PFSK-1 (cell line): ENCODE measurements around the gene DIPK1B.

Experiments used
- FOXP2 ChIP-seq: optimal IDR thresholded peaks from 2 replicates; pipeline ENCODE3; 2011; ENCODE audit warnings: borderline replicate concordance, control low read depth, inconsistent platforms; ENCODE audit not compliant: insufficient read depth; ENCODE audit errors: extremely low read length, extremely low read depth
- POLR2AphosphoS5 ChIP-seq: IDR thresholded peaks from 2 replicates; pipeline ENCODE4 v1.6.1; 2012; ENCODE audit warnings: low read depth, mild to moderate bottlenecking, control low read depth, low read length, moderate library complexity
- REST ChIP-seq, 2 experiments: IDR thresholded peaks; 2 replicates each; pipeline versions ENCODE4 v1.6.1 to v1.8.0; 2011 to 2012; ENCODE audit warnings: low read depth in 2 of 2, low read length in 2 of 2, control low read depth in 1 of 2, inconsistent platforms in 1 of 2, mild to moderate bottlenecking in 1 of 2, moderate library complexity in 1 of 2; ENCODE audit not compliant: insufficient read depth in 1 of 2
- SIN3A ChIP-seq: IDR thresholded peaks from 2 replicates; pipeline ENCODE4 v1.6.1; 2012; ENCODE audit warnings: mild to moderate bottlenecking, low read length, moderate library complexity, borderline replicate concordance; ENCODE audit not compliant: insufficient read depth
- TAF1 ChIP-seq: IDR thresholded peaks from 2 replicates; pipeline ENCODE4 v1.6.1; 2012; ENCODE audit warnings: low read length, control low read depth, borderline replicate concordance; ENCODE audit not compliant: insufficient read depth

DIPK1B gene

GRCh38 chr9:136689108-136689460 is 23.3 kb upstream of the DIPK1B start:
- no peak for TF ChIP-seq TAF1
- TF ChIP-seq POLR2AphosphoS5: no peak
- TF ChIP-seq REST (IDR thresholded peaks at IDR 0.05; ENCODE audit: insufficient read depth in 1 of 2, low read depth in 2 of 2, low read length in 2 of 2): no peak

GRCh38 chr9:136690104-136690805 is 22.1 kb upstream of the DIPK1B start:
- TF ChIP-seq SIN3A (no peak), POLR2AphosphoS5 (no peak), TAF1 (no peak), REST (IDR thresholded peaks at IDR 0.05; ENCODE audit: insufficient read depth in 1 of 2, low read depth in 2 of 2, low read length in 2 of 2) (no peak), FOXP2 (no peak)

GRCh38 chr9:136690806-136691261 is 21.5 kb upstream of the DIPK1B start:
- no peak for TF ChIP-seq REST (IDR thresholded peaks at IDR 0.05; ENCODE audit: insufficient read depth in 1 of 2, low read depth in 2 of 2, low read length in 2 of 2)
- no peak for TF ChIP-seq POLR2AphosphoS5
- no peak for TF ChIP-seq FOXP2
- TF ChIP-seq SIN3A: no peak
- no peak for TF ChIP-seq TAF1

- no peak for TF ChIP-seq REST (IDR thresholded peaks at IDR 0.05; ENCODE audit: insufficient read depth in 1 of 2, low read depth in 2 of 2, low read length in 2 of 2)
- no peak for TF ChIP-seq FOXP2
- TF ChIP-seq SIN3A: no peak
- TF ChIP-seq TAF1: no peak
- no peak for TF ChIP-seq POLR2AphosphoS5
These were observed 20.8 kb upstream of the DIPK1B start for GRCh38 chr9:136691316-136692184.
